ENCODE results near the gene PRKN.

DNA sequence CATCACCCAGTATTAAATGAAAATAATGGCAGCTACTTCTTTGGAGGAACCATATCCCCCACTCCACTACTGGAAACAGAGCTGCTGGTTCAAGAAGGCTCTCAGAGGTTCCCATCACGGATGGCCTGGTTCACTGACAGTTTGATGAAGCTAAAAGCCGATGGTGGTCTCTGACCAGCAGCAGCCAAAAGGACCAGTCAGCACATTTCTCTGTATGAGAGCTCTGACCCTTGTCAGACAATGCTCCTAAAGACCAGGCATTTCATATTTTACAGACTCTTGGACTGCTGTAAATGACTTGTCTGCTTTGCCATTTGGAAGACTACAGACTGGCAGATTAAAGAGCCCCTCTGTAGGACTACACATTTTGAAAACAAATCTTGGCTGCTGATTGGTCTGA, 16.6 kb downstream of the PRKN start:
- TF ChIP-seq POLR2A (IDR thresholded peaks at IDR 0.05) (no peak), CTCF (IDR thresholded peaks at IDR 0.05) (no peak)
